Measurements from ENCODE around the gene NEXN.

DNA sequence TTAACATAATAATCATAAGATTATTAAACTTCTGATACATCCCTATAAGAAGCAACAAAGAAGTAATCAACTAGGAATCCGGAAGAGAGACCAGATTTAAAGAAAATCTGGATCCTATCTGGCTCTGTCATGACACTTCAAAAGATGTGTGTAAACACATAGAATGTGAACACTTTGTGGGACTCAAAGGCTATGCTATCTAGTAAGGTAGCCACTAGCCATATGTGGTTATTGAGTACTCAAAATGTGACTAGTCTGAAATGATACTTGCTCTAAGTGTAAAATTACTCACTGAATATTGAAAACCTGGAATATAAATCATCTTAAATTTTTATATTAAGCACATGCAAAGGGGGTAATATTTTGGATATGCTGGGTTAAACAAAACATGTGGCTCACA, 81.8 kb downstream of the NEXN start:
- TF ChIP-seq EZH2phosphoT487 (IDR thresholded peaks at IDR 0.05; ENCODE audit: borderline replicate concordance, low read depth, low read length), result no peak
- TF ChIP-seq, protein P1, sequence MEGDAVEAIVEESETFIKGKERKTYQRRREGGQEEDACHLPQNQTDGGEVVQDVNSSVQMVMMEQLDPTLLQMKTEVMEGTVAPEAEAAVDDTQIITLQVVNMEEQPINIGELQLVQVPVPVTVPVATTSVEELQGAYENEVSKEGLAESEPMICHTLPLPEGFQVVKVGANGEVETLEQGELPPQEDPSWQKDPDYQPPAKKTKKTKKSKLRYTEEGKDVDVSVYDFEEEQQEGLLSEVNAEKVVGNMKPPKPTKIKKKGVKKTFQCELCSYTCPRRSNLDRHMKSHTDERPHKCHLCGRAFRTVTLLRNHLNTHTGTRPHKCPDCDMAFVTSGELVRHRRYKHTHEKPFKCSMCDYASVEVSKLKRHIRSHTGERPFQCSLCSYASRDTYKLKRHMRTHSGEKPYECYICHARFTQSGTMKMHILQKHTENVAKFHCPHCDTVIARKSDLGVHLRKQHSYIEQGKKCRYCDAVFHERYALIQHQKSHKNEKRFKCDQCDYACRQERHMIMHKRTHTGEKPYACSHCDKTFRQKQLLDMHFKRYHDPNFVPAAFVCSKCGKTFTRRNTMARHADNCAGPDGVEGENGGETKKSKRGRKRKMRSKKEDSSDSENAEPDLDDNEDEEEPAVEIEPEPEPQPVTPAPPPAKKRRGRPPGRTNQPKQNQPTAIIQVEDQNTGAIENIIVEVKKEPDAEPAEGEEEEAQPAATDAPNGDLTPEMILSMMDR (conservative IDR thresholded peaks at IDR 0.05; ENCODE audit: low read length), result no peak

All from OCI-LY7 (cell line).